ENCODE results near the gene PITPNB.

DNA sequence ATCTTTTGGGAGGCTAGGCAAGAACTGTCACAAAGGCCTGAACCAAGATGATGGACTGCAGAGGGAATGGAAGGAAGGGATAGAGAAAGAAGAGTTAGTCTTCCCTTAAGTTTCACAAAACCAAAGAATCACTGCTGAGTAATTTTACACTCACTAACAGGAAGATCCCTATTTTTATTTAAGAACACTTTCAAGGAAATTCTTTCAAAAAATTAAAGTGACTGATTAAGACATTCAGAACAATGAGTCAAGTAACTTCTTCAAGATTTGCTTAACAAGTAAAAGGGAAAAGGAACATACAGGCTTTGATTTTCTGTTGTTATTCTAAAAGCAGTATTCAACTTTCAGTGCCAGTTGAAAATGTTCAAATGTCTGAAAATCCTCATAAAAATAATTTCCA, 3.1 kb downstream of the PITPNB start:
- TF ChIP-seq, protein P1, sequence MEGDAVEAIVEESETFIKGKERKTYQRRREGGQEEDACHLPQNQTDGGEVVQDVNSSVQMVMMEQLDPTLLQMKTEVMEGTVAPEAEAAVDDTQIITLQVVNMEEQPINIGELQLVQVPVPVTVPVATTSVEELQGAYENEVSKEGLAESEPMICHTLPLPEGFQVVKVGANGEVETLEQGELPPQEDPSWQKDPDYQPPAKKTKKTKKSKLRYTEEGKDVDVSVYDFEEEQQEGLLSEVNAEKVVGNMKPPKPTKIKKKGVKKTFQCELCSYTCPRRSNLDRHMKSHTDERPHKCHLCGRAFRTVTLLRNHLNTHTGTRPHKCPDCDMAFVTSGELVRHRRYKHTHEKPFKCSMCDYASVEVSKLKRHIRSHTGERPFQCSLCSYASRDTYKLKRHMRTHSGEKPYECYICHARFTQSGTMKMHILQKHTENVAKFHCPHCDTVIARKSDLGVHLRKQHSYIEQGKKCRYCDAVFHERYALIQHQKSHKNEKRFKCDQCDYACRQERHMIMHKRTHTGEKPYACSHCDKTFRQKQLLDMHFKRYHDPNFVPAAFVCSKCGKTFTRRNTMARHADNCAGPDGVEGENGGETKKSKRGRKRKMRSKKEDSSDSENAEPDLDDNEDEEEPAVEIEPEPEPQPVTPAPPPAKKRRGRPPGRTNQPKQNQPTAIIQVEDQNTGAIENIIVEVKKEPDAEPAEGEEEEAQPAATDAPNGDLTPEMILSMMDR (IDR thresholded peaks at IDR 0.05), result no peak
- TF ChIP-seq POLR2A (IDR thresholded peaks at IDR 0.05), result no peak
